ENCODE results near the gene USP22. TPM values are rescaled to one million over a fixed set of nuclear protein-coding genes. Genes with fewer than 3 reads are reported as not detected.

The USP22 gene
- total and polyA plus RNA-seq, 2 of the 4 experiments (the other 2 are of a cell fraction): 161 to 319 TPM

- Histone ChIP-seq H3K23ac (ENCODE audit: low read depth, low read length) (no peak overlapping the region), H3K4ac (ENCODE audit: low read depth, low read length) (no peak overlapping the region), H2BK15ac (ENCODE audit: low read depth, low read length) (no peak overlapping the region), H3K4me3 (ENCODE audit: insufficient read depth, low read depth, low read length) (no peak overlapping the region), H3K18ac (ENCODE audit: low read depth, low read length) (no peak overlapping the region), H2AK5ac (ENCODE audit: low read depth, low read length) (no peak overlapping the region), H2BK5ac (ENCODE audit: low read depth, low read length, poor library complexity, severe bottlenecking) (no peak overlapping the region), H3K36me3 (ENCODE audit: control insufficient read depth, insufficient read depth, low read length) (no peaks in the 10 kb centered on the region), H3K9me1 (ENCODE audit: insufficient read depth, low read length) (no peaks in the 10 kb centered on the region), H2AK9ac (replicated peaks; ENCODE audit: low read depth, low read length, poor library complexity) (no peak overlapping the region), H4K8ac (ENCODE audit: low read depth in 2 of 2, low read length in 2 of 2) (no peak overlapping the region), H3K9ac (ENCODE audit: low read depth, low read length) (no peak overlapping the region), H3K79me1 (ENCODE audit: low read depth in 1 of 2, low read length in 2 of 2) (no peaks in the 10 kb centered on the region), H4K20me1 (ENCODE audit: insufficient read depth, low read length) (no peaks in the 10 kb centered on the region), H4K91ac (ENCODE audit: insufficient read depth, low read depth, low read length) (no peak overlapping the region), H3K4me1 (ENCODE audit: control insufficient read depth, insufficient read depth, low read length) (no peaks in the 10 kb centered on the region), H3K27ac (ENCODE audit: insufficient read depth, low read length) (no peak overlapping the region), H4K5ac (ENCODE audit: low read depth, low read length) (no peak overlapping the region), H3K27me3 (ENCODE audit: control insufficient read depth, insufficient read depth, low read length) (0 out of 2 replicates have a peak, but pooled peaks cover 2% of the 10 kb centered on the region), H2BK20ac (ENCODE audit: low read depth, low read length) (no peak overlapping the region), H3K56ac (ENCODE audit: extremely low read depth, insufficient read depth, low read length) (no peak overlapping the region), H2BK120ac (ENCODE audit: low read depth, low read length) (no peak overlapping the region), H3K4me2 (ENCODE audit: low read depth, low read length) (no peak overlapping the region), H3K14ac (replicated peaks; ENCODE audit: low read depth, low read length) (no peak overlapping the region), H3K9me3 (ENCODE audit: control insufficient read depth, insufficient read depth, low read length) (no peaks in the 10 kb centered on the region), H2AFZ (replicated peaks; ENCODE audit: low read length, poor library complexity) (no peak overlapping the region)
- intact Hi-C loops (cut with micrococcal nuclease): no loop called here
- DNase-seq: no peak
- ATAC-seq (ENCODE audit: low read depth): no peak
- no CpG with 5 or more reads among the region's 7 CpGs for WGBS, 2 experiments (ENCODE audit: extremely low coverage in 2 of 2, insufficient read length in 1 of 2)
- TF ChIP-seq CHD1 (IDR thresholded peaks at IDR 0.05; ENCODE audit: low read depth, low read length) (no peak), POLR2A (IDR thresholded peaks at IDR 0.05; ENCODE audit: low read depth, low read length) (no peak), SMC3 (IDR thresholded peaks at IDR 0.05; ENCODE audit: low read depth, low read length) (no peak), FOS (IDR thresholded peaks at IDR 0.05; ENCODE audit: low read depth, low read length) (no peak), RCOR1 (IDR thresholded peaks at IDR 0.05; ENCODE audit: insufficient replicate concordance, low read length) (no peak), USF2 (IDR thresholded peaks at IDR 0.05; ENCODE audit: low read depth, low read length) (no peak)
- no TSS peak for BruUV-seq (replicated peaks)
- POLR2A ChIA-PET (ENCODE audit: unreplicated experiment): no interaction called here
- dilution Hi-C loops (cut with HindIII; ENCODE audit: low sequenced_read_pairs, unreplicated experiment): no loop called here
- CTCF ChIA-PET: no interaction called here
- in situ Hi-C loops (cut with MboI; ENCODE audit: low sequenced_read_pairs): no loop called here
These were observed 47.4 kb upstream of the USP22 start for GRCh38 chr17:21089933-21090901.
